GM11168 (cell line): ENCODE data around the gene ACOT8.
"Not testable (repeated sequence)": the region's sequence is repeated elsewhere in the genome, so short reads cannot be mapped to it uniquely, and the experiment has no call there.

Source experiments
- in situ Hi-C: fragments of 300-500 bp; cut with MboI; formaldehyde crosslinking; loops from one replicate; pipeline ENCODE4 v1.12.0; 2022; ENCODE audit warnings: low sequenced_read_pairs; ENCODE audit not compliant: unreplicated experiment

ACOT8 gene

GRCh38 chr20:45832619-45833018 lies 24.6 kb downstream of the ACOT8 start:
- in situ Hi-C loops = no loop called here

- in situ Hi-C loops = not testable (repeated sequence)
These were observed 27.5 kb downstream of the ACOT8 start for GRCh38 chr20:45829673-45830106.

- in situ Hi-C loops = no loop called here
These were observed 28.6 kb downstream of the ACOT8 start for GRCh38 chr20:45828589-45828988.

GRCh38 chr20:45827712-45828111 lies 29.5 kb downstream of the ACOT8 start:
- in situ Hi-C loops = no loop called here

GRCh38 chr20:45827030-45827652 lies 30.1 kb downstream of the ACOT8 start, which contains the start of gene TNNC2:
TNNC2 (minus strand) TSS chr20:45827312; CDS start chr20:45827248, 64 bp downstream.
- in situ Hi-C loops = no loop called here

- in situ Hi-C loops = no loop called here
These were observed 30.7 kb downstream of the ACOT8 start for GRCh38 chr20:45826381-45827019.

GRCh38 chr20:45823949-45824835 lies 33.0 kb downstream of the ACOT8 start:
- in situ Hi-C loops = no loop called here

GRCh38 chr20:45822857-45823256 lies 34.3 kb downstream of the ACOT8 start:
- in situ Hi-C loops = no loop called here

GRCh38 chr20:45821947-45822346 lies 35.2 kb downstream of the ACOT8 start:
- in situ Hi-C loops = no loop called here

GRCh38 chr20:45819466-45819865 lies 37.7 kb downstream of the ACOT8 start:
- in situ Hi-C loops = no loop called here

GRCh38 chr20:45818239-45818638 lies 39.0 kb downstream of the ACOT8 start:
- in situ Hi-C loops = no loop called here

- in situ Hi-C loops = no loop called here
These were observed 39.6 kb downstream of the ACOT8 start for GRCh38 chr20:45817376-45818194.

- in situ Hi-C loops = no loop called here
These were observed 40.2 kb downstream of the ACOT8 start for GRCh38 chr20:45816951-45817350.

- in situ Hi-C loops = no loop called here
These were observed 42.9 kb downstream of the ACOT8 start for GRCh38 chr20:45814314-45814713.

GRCh38 chr20:45813489-45813888 lies 43.7 kb downstream of the ACOT8 start:
- in situ Hi-C loops = no loop called here

GRCh38 chr20:45813006-45813340 lies 44.2 kb downstream of the ACOT8 start:
- in situ Hi-C loops = no loop called here

GRCh38 chr20:45812157-45813005 lies 44.8 kb downstream of the ACOT8 start, which contains the start of gene UBE2C:
UBE2C (plus strand) TSS chr20:45812644; CDS start chr20:45812696, 52 bp downstream.
- in situ Hi-C loops = no loop called here

- in situ Hi-C loops = no loop called here
These were observed 46.8 kb downstream of the ACOT8 start for GRCh38 chr20:45810191-45810970.

GRCh38 chr20:45801851-45802250 lies 55.3 kb downstream of the ACOT8 start:
- in situ Hi-C loops = no loop called here
